Motor neuron (in vitro differentiated cells): ENCODE results near the gene KIAA0319L. TPM values are rescaled to one million over a fixed set of nuclear protein-coding genes. Genes with fewer than 3 reads are reported as not detected.
A peak's percentile ranks its signal among the peaks of the same experiment; 100 is the strongest.

ENCODE experiments used
- ATAC-seq, 8 experiments: fragments of 200-7000 bp; cut with Tn5 transposase; replicated peaks in 6 of 8; 2 replicates each; pipeline ENCODE4 v1.8.0; 2021; ENCODE audit warnings: mild to moderate bottlenecking in 8 of 8, moderate library complexity in 8 of 8
- H3K27ac ChIP-seq, 2 donors: fragments of 250-450 bp; sonication (Bioruptor Pico); 2 replicates each; pipeline ENCODE4 v1.9.0; 2021; ENCODE audit warnings: antibody characterized with exemption in 2 of 2, mild to moderate bottlenecking in 2 of 2, moderate library complexity in 1 of 2
- H3K4me1 ChIP-seq, 2 donors: fragments of 250-450 bp; sonication (Bioruptor Pico); replicated peaks in 1 of 2; 2 replicates each; pipeline ENCODE4 v1.6.1; 2021; ENCODE audit warnings: antibody characterized with exemption in 2 of 2, mild to moderate bottlenecking in 2 of 2, moderate library complexity in 1 of 2
- H3K4me3 ChIP-seq, 5 donors: fragments of 250-450 bp; sonication (Bioruptor Pico); 2 replicates each; pipeline ENCODE4 v1.9.0; 2021; ENCODE audit warnings: antibody characterized with exemption in 5 of 5, mild to moderate bottlenecking in 5 of 5, moderate library complexity in 4 of 5
- WGBS, 10 experiments: fragments of 450-650 bp; shearing (Covaris generic); methylation state at CpG; one replicate each; pipeline ENCODE4 v1.0.0; 2022; 5-methylcytosine and 5-hydroxymethylcytosine counted together
- in situ Hi-C, 9 experiments: fragments of 400-800 bp; cut with MboI; loops; one replicate each; pipeline ENCODE4 v1.15.0; 2021; ENCODE audit warnings: low sequenced_read_pairs in 9 of 9, low pct_unique_long_range_greater_than_20kb in 2 of 9; ENCODE audit not compliant: unreplicated experiment in 9 of 9
- total RNA-seq, 8 experiments: library from RNA; unstranded; fragments of 300-600 nt; gene quantifications; 2 replicates each; pipeline versions ENCODE4 v1.2.3 to v1.2.4, GENCODE V29; 2022

The KIAA0319L gene
- total RNA-seq, 8 experiments from 2014 or later: 48.2 to 71.6 (median 58.0) TPM

DNA sequence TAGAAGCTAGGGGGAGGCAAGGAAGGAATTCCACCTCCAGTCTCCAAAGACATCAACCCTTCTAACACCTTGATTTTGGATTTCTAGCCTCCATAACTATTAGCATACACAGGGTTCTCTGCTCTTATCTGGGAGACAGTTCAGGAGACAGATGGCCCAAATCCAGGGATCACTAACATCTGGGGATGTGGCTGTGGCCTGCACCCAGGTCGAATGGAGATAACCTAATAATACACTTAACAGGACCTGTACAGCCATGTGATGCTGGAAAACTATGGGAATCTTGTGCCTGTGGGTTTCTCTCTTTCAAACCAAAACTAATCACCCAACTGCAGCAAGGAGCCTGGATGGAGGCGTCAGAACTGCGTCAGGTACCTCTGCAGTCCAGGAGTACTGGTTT is 47.6 kb downstream of the KIAA0319L start:
- WGBS, 10 experiments: 33 to 100% (median 88%) methylated on average over 1 to 3 of the region's 3 CpGs; no CpG with 5 or more reads in 3 of the 10 experiments
- H3K4me1 ChIP-seq: no peaks in the 10 kb centered on the region
- ATAC-seq: no peak
- in situ Hi-C loops: no loop called here
- no peak overlapping the region for H3K4me3 ChIP-seq
- H3K27ac ChIP-seq: no peak overlapping the region

GRCh38 chr1:35507947-35508346 is 49.3 kb downstream of the KIAA0319L start:
- H3K4me3 ChIP-seq: no peak overlapping the region
- no peak for ATAC-seq
- no peak overlapping the region for H3K27ac ChIP-seq
- in situ Hi-C loops: no loop called here
- H3K4me1 ChIP-seq: no peaks in the 10 kb centered on the region

DNA sequence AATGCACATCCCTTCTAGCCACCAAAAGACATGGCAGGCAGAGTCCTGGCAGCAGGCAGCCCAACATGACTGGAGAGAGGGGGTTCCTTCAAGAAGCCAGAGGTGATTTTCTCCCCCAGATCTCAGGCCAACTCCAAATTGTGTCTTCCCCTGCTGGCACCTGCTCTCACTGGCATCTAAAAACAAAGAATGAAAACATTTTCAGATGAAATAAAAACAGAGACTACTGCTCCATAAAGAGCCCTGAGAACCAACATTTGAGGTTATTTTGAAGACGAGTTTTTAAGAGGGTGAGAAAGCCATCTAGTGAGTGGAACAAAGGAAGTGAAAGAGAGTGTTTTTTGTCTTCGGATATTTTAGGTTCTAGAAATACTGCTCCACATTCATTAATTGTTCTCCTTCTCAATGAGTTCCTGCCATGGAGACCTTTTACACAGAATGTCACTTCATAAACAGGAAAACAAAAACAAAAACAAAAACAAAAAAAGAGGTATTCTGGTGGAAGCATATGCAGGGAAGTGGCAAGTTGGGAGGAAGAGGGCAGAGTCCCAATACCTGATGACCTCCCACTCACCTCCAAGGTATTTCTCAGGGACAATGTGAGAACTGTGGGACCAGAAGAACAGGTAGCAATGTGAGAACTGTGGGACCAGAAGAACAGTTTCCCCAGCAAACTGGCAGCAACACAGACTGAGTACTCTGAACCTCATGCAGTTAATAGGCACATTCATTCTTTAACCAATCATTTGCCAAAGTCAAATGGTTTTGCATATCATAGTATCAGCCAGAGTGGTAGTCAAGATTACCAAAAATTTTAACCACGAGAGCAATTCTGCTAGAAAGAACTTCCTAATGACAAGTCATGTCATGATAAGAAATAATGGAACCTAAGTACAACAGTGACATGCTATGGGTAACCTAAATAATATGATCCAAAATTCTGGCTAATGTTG is 50.0 kb downstream of the KIAA0319L start:
- no peaks in the 10 kb centered on the region for H3K4me1 ChIP-seq
- H3K4me3 ChIP-seq: no peak overlapping the region
- no peak for ATAC-seq
- H3K27ac ChIP-seq: no peak overlapping the region
- in situ Hi-C loops: no loop called here
- WGBS, 10 experiments: 55 to 100% (median 90%) methylated on average over 2 to 3 of the region's 3 CpGs; no CpG with 5 or more reads in 1 of the 10 experiments

DNA sequence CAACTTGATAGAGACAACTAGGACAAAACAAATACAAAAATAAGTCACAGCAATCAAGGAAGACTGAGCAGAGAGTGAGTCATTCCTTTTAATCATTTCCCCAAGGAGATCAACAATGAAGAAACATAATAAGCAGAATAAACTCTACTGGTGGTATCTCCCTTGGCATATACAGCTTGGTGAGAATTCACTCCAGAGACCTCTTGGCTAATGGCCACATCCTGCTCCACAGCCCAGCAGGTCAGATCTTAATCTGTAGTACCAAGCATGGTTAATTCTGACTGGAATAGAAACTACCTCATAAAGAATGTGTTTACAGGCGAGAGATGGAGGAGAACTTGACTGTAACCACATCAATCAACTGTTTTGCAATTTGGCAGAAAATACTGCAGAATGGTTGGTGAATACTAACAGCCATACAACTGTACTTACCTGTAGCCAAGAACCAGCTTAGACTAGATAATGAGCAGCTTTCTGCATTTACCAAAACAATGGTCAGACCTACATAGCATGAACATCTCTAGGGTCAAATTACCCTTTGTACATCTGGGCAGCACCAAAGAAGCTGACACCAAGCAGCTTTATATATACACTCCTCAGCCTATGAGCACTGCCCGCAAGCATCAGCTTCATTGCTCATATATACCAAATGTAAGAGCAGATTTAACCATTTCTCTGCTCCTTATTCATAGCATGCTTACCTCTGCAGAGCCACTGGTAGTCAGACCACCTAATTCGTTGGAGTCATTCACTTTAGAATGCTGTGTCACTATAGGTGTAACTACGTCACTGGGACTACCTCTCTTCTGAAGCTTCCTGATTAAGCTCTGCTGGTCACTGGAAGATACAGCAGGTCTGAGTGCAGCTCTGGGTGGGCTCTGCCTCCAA is 51.0 kb downstream of the KIAA0319L start:
- ATAC-seq: peak in 2 of 8 experiments; percentile 36 to 54
- Histone ChIP-seq H3K4me1 (no peaks in the 10 kb centered on the region), H3K27ac (no peak overlapping the region), H3K4me3 (no peak overlapping the region)
- in situ Hi-C loops: no loop called here
- WGBS, 10 experiments: 60 to 100% (median 83%) methylated on average over 1 to 4 of the region's 4 CpGs; no CpG with 5 or more reads in 2 of the 10 experiments

DNA sequence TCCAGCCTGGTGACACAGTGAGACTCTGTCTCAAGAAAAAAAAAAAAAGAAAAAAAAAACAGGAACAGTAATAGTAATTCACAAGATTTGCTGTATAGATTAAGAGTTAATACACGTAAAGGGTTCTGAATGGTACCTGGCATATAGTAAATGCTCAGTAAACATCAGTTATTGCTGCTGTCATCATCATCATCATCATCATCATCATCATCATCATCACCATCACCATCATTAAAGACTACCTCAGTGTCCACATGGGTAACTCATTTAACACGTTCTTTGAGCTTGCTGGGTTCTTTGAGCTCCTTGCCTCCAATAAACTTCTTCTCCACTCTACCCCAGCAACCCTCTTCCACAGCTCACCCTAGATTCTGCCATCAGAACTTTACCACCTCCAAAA is 55.0 kb downstream of the KIAA0319L start:
- in situ Hi-C loops: no loop called here
- Histone ChIP-seq H3K4me1 (peaks cover 3 to 12% of the 10 kb centered on the region in 2 donors), H3K27ac (no peak overlapping the region), H3K4me3 (no peak overlapping the region)
- WGBS, 10 experiments: 86 to 100% (median 95%) methylated on average over 1 to 2 of the region's 2 CpGs; no CpG with 5 or more reads in 2 of the 10 experiments
- ATAC-seq: no peak

DNA sequence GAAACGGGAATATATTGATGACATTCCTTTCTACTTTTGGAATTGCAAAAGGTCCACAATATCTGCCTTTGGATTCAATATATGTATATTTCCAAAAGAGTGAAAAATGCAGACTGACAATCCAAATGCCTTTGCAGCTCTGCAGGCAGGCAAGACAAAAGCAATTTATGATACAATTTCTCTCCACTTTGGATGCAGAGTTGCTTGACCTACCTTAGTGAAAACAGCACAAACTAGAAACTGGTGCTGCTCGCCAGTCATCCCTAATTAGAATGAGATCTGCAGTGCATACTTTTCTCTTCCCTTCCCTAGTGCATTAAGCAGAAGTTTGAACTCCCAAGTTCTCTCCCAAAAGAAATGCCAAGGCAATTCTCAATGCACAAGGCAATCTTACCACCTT is 56.8 kb downstream of the KIAA0319L start:
- peaks cover 3 to 12% of the 10 kb centered on the region in 2 donors for H3K4me1 ChIP-seq
- in situ Hi-C loops: no loop called here

GRCh38 chr1:35499652-35500176 is 57.5 kb downstream of the KIAA0319L start:
- in situ Hi-C loops: no loop called here
- peaks cover 3 to 12% of the 10 kb centered on the region in 2 donors for H3K4me1 ChIP-seq
- ATAC-seq: peak in 4 of 8 experiments; percentile 10 to 39 (median 32)
- H3K4me3 ChIP-seq: no peak overlapping the region
- H3K27ac ChIP-seq: no peak overlapping the region
- WGBS, 10 experiments: 37 to 100% (median 70%) methylated on average over 1 to 3 of the region's 3 CpGs; no CpG with 5 or more reads in 1 of the 10 experiments

More for the DNA sequence above, 56.8 kb downstream of the KIAA0319L start:
- no peak for ATAC-seq
- WGBS, 10 experiments: 50 to 100% (median 83%) methylated on average over 1 to 2 of the region's 2 CpGs
- Histone ChIP-seq H3K27ac (no peak overlapping the region), H3K4me3 (no peak overlapping the region)

DNA sequence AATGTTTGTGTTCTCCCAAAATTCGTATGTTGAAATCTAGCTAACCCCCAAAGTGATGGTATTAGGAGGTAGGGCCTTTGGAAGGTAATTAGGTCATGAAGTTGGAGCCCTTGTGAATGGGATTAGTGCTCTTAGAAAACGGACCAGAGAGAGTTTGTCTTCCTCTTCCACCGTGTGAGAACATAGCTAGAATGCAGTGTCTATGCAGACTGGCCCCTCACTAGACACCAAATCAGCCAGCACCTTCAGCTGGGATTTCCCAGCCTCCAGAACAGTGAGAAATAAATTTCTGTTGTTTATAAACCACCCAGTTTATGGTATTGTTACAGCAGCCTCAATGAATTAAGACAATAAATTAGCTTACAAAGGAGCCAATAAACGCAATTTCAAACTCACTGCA is 58.0 kb downstream of the KIAA0319L start:
- Histone ChIP-seq H3K4me3 (no peak overlapping the region), H3K27ac (no peak overlapping the region), H3K4me1 (peaks cover 3 to 12% of the 10 kb centered on the region in 2 donors)
- in situ Hi-C loops: no loop called here
- 73 to 100% (median 85%) methylated on average over 1 to 4 of the region's 4 CpGs for WGBS, 10 experiments
- ATAC-seq: no peak

GRCh38 chr1:35497571-35497970 is 59.6 kb downstream of the KIAA0319L start:
- Histone ChIP-seq H3K4me3 (no peak overlapping the region), H3K4me1 (peaks cover 3 to 12% of the 10 kb centered on the region in 2 donors), H3K27ac (no peak overlapping the region)
- no peak for ATAC-seq
- 79 to 100% (median 92%) methylated on average over 1 to 2 of the region's 2 CpGs for WGBS, 10 experiments
- in situ Hi-C loops: no loop called here

GRCh38 chr1:35490250-35490649 is 67.0 kb downstream of the KIAA0319L start:
- Histone ChIP-seq H3K27ac (no peak overlapping the region), H3K4me3 (no peak overlapping the region), H3K4me1 (no peaks in the 10 kb centered on the region)
- ATAC-seq: no peak
- in situ Hi-C loops: no loop called here
- 80 to 100% (median 100%) methylated on average over 1 of the region's 1 CpG for WGBS, 10 experiments

- Histone ChIP-seq H3K4me1 (no peaks in the 10 kb centered on the region), H3K27ac (no peak overlapping the region), H3K4me3 (no peak overlapping the region)
- in situ Hi-C loops: no loop called here
- peak in 1 of 8 experiments; percentile 27 for ATAC-seq
- WGBS, 10 experiments: 18 to 100% (median 72%) methylated on average over 1 to 2 of the region's 2 CpGs
Observed at GRCh38 chr1:35488336-35488735, 68.9 kb downstream of the KIAA0319L start.

DNA sequence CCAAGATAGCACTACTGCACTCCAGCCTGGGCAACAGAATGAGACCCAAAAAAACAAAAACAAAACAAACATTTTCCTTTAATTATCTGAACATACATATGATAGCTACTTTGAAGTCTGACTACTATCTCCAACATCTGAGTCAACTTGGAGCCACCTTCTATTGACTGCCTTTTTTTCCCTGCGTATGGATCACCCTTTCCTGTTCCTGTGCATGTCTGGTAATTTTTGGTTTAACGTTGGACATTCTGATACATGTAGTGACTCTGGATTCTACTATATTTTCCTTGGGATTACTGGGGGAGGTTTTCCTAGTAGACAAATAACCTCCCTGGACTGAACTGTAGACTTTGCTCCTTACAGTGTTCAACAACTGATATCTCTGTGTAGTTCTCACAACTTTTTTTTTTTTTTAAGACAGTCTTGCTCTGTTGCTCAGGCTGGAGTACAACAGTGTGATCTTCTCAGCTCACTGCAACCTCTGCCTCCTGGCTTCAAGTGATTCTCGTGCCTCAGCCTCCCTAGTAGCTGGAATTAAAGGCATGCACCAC is 70.3 kb downstream of the KIAA0319L start:
- no peak for ATAC-seq
- 83 to 100% (median 100%) methylated on average over 1 to 3 of the region's 3 CpGs for WGBS, 10 experiments
- in situ Hi-C loops: no loop called here
- no peaks in the 10 kb centered on the region for H3K4me1 ChIP-seq
- H3K27ac ChIP-seq: no peak overlapping the region
- no peak overlapping the region for H3K4me3 ChIP-seq
